Measurements from ENCODE around the gene HDGFL2. TPM values are rescaled to one million over a fixed set of nuclear protein-coding genes. Genes with fewer than 3 reads are reported as not detected.

HDGFL2 gene
- total RNA-seq, 2 experiments from 2014 or later, result 47.1 to 50.6 TPM

GRCh38 chr19:4510435-4511255, 38.5 kb downstream of the HDGFL2 start:
- no peaks in the 10 kb centered on the region for H3K9me3 Mint-ChIP-seq
- no peaks in the 10 kb centered on the region for H3K36me3 Mint-ChIP-seq (ENCODE audit: low read depth)
- no peak for DNase-seq
- ChIA-PET CTCF (no interaction called here), POLR2A (no interaction called here)
- H3K4me3 Mint-ChIP-seq, result no peak overlapping the region
- no peaks in the 10 kb centered on the region for H3K27me3 Mint-ChIP-seq
- H3K4me1 Mint-ChIP-seq, result peaks cover 9% of the 10 kb centered on the region
- H3K27ac Mint-ChIP-seq, result no peak overlapping the region

GRCh38 chr19:4511300-4512054, 39.4 kb downstream of the HDGFL2 start:
- CTCF ChIA-PET, result no interaction called here
- no peaks in the 10 kb centered on the region for H3K9me3 Mint-ChIP-seq
- H3K4me1 Mint-ChIP-seq, result peaks cover 5% of the 10 kb centered on the region
- no peak for DNase-seq
- POLR2A ChIA-PET, result no interaction called here
- no peaks in the 10 kb centered on the region for H3K27me3 Mint-ChIP-seq
- no peak overlapping the region for H3K27ac Mint-ChIP-seq
- H3K36me3 Mint-ChIP-seq (ENCODE audit: low read depth), result no peaks in the 10 kb centered on the region
- H3K4me3 Mint-ChIP-seq, result no peak overlapping the region

GRCh38 chr19:4512070-4512469, 40.0 kb downstream of the HDGFL2 start:
- Mint-ChIP-seq H3K27me3 (no peaks in the 10 kb centered on the region), H3K4me1 (no peaks in the 10 kb centered on the region)
- CTCF ChIA-PET, result no interaction called here

GRCh38 chr19:4513248-4513647, 41.2 kb downstream of the HDGFL2 start:
- ChIA-PET CTCF (no interaction called here), POLR2A (no interaction called here)
- H3K4me3 Mint-ChIP-seq, result no peak overlapping the region
- no peaks in the 10 kb centered on the region for H3K27me3 Mint-ChIP-seq
- H3K36me3 Mint-ChIP-seq (ENCODE audit: low read depth), result no peaks in the 10 kb centered on the region
- H3K4me1 Mint-ChIP-seq, result no peaks in the 10 kb centered on the region
- no peak for DNase-seq
- no peak overlapping the region for H3K27ac Mint-ChIP-seq
- no peaks in the 10 kb centered on the region for H3K9me3 Mint-ChIP-seq

More at GRCh38 chr19:4512070-4512469, 40.0 kb downstream of the HDGFL2 start:
- H3K9me3 Mint-ChIP-seq, result no peaks in the 10 kb centered on the region
- no peak overlapping the region for H3K27ac Mint-ChIP-seq
- H3K4me3 Mint-ChIP-seq, result no peak overlapping the region
- H3K36me3 Mint-ChIP-seq (ENCODE audit: low read depth), result no peaks in the 10 kb centered on the region
- POLR2A ChIA-PET, result no interaction called here
- DNase-seq, result no peak

GRCh38 chr19:4515732-4516131, 43.6 kb downstream of the HDGFL2 start:
- H3K27ac Mint-ChIP-seq, result no peak overlapping the region
- H3K4me3 Mint-ChIP-seq, result no peak overlapping the region
- no peaks in the 10 kb centered on the region for H3K9me3 Mint-ChIP-seq
- CTCF ChIA-PET, result interaction anchor here (1.2 kb wide), 1 partner anchor 11 kb away, joined by 3 read pairs; no protein-coding TSS in a partner anchor
- DNase-seq, result no peak
- no peaks in the 10 kb centered on the region for H3K36me3 Mint-ChIP-seq (ENCODE audit: low read depth)
- POLR2A ChIA-PET, result no interaction called here
- no peaks in the 10 kb centered on the region for H3K27me3 Mint-ChIP-seq
- no peaks in the 10 kb centered on the region for H3K4me1 Mint-ChIP-seq

- Mint-ChIP-seq H3K4me1 (no peaks in the 10 kb centered on the region), H3K36me3 (ENCODE audit: low read depth) (no peaks in the 10 kb centered on the region), H3K27ac (no peak overlapping the region), H3K27me3 (no peaks in the 10 kb centered on the region), H3K4me3 (no peak overlapping the region), H3K9me3 (no peaks in the 10 kb centered on the region)
- ChIA-PET POLR2A (no interaction called here), CTCF (interaction anchor here (1.2 kb wide), 1 partner anchor 9 kb away, joined by 3 read pairs; no protein-coding TSS in a partner anchor)
- no peak for DNase-seq
Measured at GRCh38 chr19:4516199-4516938, 44.3 kb downstream of the HDGFL2 start.

GRCh38 chr19:4516939-4517300, 44.8 kb downstream of the HDGFL2 start:
- H3K9me3 Mint-ChIP-seq, result no peaks in the 10 kb centered on the region
- no peak for DNase-seq
- no peak overlapping the region for H3K27ac Mint-ChIP-seq
- no peak overlapping the region for H3K4me3 Mint-ChIP-seq
- POLR2A ChIA-PET, result no interaction called here
- no peaks in the 10 kb centered on the region for H3K36me3 Mint-ChIP-seq (ENCODE audit: low read depth)
- H3K4me1 Mint-ChIP-seq, result no peaks in the 10 kb centered on the region
- no peaks in the 10 kb centered on the region for H3K27me3 Mint-ChIP-seq
- CTCF ChIA-PET, result interaction anchor here (1.2 kb wide), 1 partner anchor 8 kb away, joined by 3 read pairs; no protein-coding TSS in a partner anchor

- no peaks in the 10 kb centered on the region for H3K4me1 Mint-ChIP-seq
- no peak overlapping the region for H3K27ac Mint-ChIP-seq
- H3K27me3 Mint-ChIP-seq, result no peaks in the 10 kb centered on the region
- DNase-seq, result no peak
- no peaks in the 10 kb centered on the region for H3K9me3 Mint-ChIP-seq
- no peaks in the 10 kb centered on the region for H3K36me3 Mint-ChIP-seq (ENCODE audit: low read depth)
- ChIA-PET CTCF (interaction anchor here (1.2 kb wide), 1 partner anchor 8 kb away, joined by 3 read pairs; no protein-coding TSS in a partner anchor), POLR2A (no interaction called here)
- no peak overlapping the region for H3K4me3 Mint-ChIP-seq
Measured at GRCh38 chr19:4517451-4518057, 45.5 kb downstream of the HDGFL2 start.

GRCh38 chr19:4518345-4519171, 46.5 kb downstream of the HDGFL2 start, which contains the start of gene PLIN4:
PLIN4 (minus strand) TSS chr19:4518486; CDS start chr19:4518272, 214 bp downstream.
- no peak within 1 kb of the TSS for H3K27ac Mint-ChIP-seq
- no peaks in the 10 kb centered on the region for H3K36me3 Mint-ChIP-seq (ENCODE audit: low read depth)
- POLR2A ChIA-PET, result no interaction called here
- no peaks in the 10 kb centered on the region for H3K4me1 Mint-ChIP-seq
- no peak within 1 kb of the TSS for H3K4me3 Mint-ChIP-seq
- CTCF ChIA-PET, result no interaction called here
- H3K27me3 Mint-ChIP-seq, result no peaks in the 10 kb centered on the region
- DNase-seq, result no peak
- no peaks in the 10 kb centered on the region for H3K9me3 Mint-ChIP-seq

GRCh38 chr19:4519172-4519496, 47.0 kb downstream of the HDGFL2 start:
- no peaks in the 10 kb centered on the region for H3K9me3 Mint-ChIP-seq
- CTCF ChIA-PET, result no interaction called here
- H3K27ac Mint-ChIP-seq, result no peak overlapping the region
- H3K27me3 Mint-ChIP-seq, result no peaks in the 10 kb centered on the region
- no peaks in the 10 kb centered on the region for H3K4me1 Mint-ChIP-seq
- H3K36me3 Mint-ChIP-seq (ENCODE audit: low read depth), result no peaks in the 10 kb centered on the region
- no peak overlapping the region for H3K4me3 Mint-ChIP-seq
- POLR2A ChIA-PET, result no interaction called here
- DNase-seq, result no peak

- Mint-ChIP-seq H3K4me3 (no peak overlapping the region), H3K36me3 (ENCODE audit: low read depth) (no peaks in the 10 kb centered on the region), H3K9me3 (no peaks in the 10 kb centered on the region), H3K4me1 (no peaks in the 10 kb centered on the region), H3K27ac (no peak overlapping the region), H3K27me3 (no peaks in the 10 kb centered on the region)
- DNase-seq, result no peak
- ChIA-PET POLR2A (no interaction called here), CTCF (no interaction called here)
Measured at GRCh38 chr19:4519521-4520277, 47.6 kb downstream of the HDGFL2 start.

Measured in activated CD4-positive, alpha-beta memory T cell treated with anti-CD3 and anti-CD28 coated beads, Interleukin-2, amount 10 ng/mL, durations not matched to agents 7 days and 5 days (primary cell).